WTC11 (cell line): ENCODE measurements around the gene LRRIQ4. TPM values are rescaled to one million over a fixed set of nuclear protein-coding genes. Genes with fewer than 3 reads are reported as not detected.

Experiments
- ATAC-seq: fragments of 200-7000 bp; cut with Tn5 transposase; 2 replicates; pipeline ENCODE4 v1.10.0; 2021; ENCODE audit warnings: mild to moderate bottlenecking, moderate library complexity
- Bru-seq: library from RNA; stranded (reverse); fragments of 400-500 nt; gene quantifications from one replicate; lab custom pipeline; 2021; lab: Mats Ljungman, UMichigan
- CTCF ChIA-PET: fragments of 300-600 bp; sonication (Branson Sonifier 250); formaldehyde crosslinking; loops from one replicate; lab custom pipeline; 2021; ENCODE audit warnings: antibody characterized with exemption; lab: Charles Lee
- POLR2A ChIA-PET: fragments of 350-600 bp; sonication (Branson Sonifier 250); formaldehyde crosslinking; loops from one replicate; lab custom pipeline; 2021; ENCODE audit warnings: antibody characterized with exemption; lab: Charles Lee
- DNase-seq: peaks from one replicate; pipeline ENCODE4 v3.0.0; 2021; ENCODE audit warnings: low spot score
- H3K27ac Mint-ChIP-seq: 2 replicates; pipeline ENCODE4 v1.8.0; 2021; ENCODE audit warnings: mixed read lengths
- H3K27me3 Mint-ChIP-seq: 2 replicates; pipeline ENCODE4 v1.8.0; 2021; ENCODE audit warnings: low read depth, mild to moderate bottlenecking, moderate library complexity, mixed read lengths
- H3K36me3 Mint-ChIP-seq: 2 replicates; pipeline ENCODE4 v1.8.0; 2021; ENCODE audit warnings: mixed read lengths
- H3K4me1 Mint-ChIP-seq: 2 replicates; pipeline ENCODE4 v1.8.0; 2022; ENCODE audit warnings: mixed read lengths
- H3K4me3 Mint-ChIP-seq: 2 replicates; pipeline ENCODE4 v1.8.0; 2021; ENCODE audit warnings: mild to moderate bottlenecking, moderate library complexity, mixed read lengths
- H3K9me3 Mint-ChIP-seq: 2 replicates; pipeline ENCODE4 v1.8.0; 2021; ENCODE audit warnings: mixed read lengths
- ATF1 ChIP-seq: sonication (generic); formaldehyde crosslinking; IDR thresholded peaks from 2 replicates; pipeline ENCODE4 v1.8.1; 2023; ENCODE audit warnings: mild to moderate bottlenecking, moderate library complexity, missing genetic modification reagents
- ETV6 ChIP-seq: sonication (generic); formaldehyde crosslinking; IDR thresholded peaks from 2 replicates; pipeline ENCODE4 v1.8.1; 2022; ENCODE audit warnings: mild to moderate bottlenecking, missing genetic modification reagents
- IRF2 ChIP-seq: sonication (generic); formaldehyde crosslinking; IDR thresholded peaks from 2 replicates; pipeline ENCODE4 v1.8.0; 2022; ENCODE audit warnings: low read depth, missing genetic modification reagents, borderline replicate concordance
- NFYB ChIP-seq: sonication (generic); formaldehyde crosslinking; conservative IDR thresholded peaks from 2 replicates; pipeline ENCODE4 v1.8.0; 2022; ENCODE audit warnings: low read depth, missing genetic modification reagents
- RELA ChIP-seq: sonication (generic); formaldehyde crosslinking; IDR thresholded peaks from 2 replicates; pipeline ENCODE4 v1.8.1; 2022; ENCODE audit warnings: missing genetic modification reagents, mild to moderate bottlenecking, borderline replicate concordance
- SP1 ChIP-seq: sonication (generic); formaldehyde crosslinking; conservative IDR thresholded peaks from 2 replicates; pipeline ENCODE4 v1.8.1; 2022; ENCODE audit warnings: missing genetic modification reagents
- TP53 ChIP-seq: sonication (generic); formaldehyde crosslinking; IDR thresholded peaks from 2 replicates; pipeline ENCODE4 v1.8.1; 2023; ENCODE audit warnings: mild to moderate bottlenecking, missing genetic modification reagents
- ZNF138 ChIP-seq: sonication (generic); formaldehyde crosslinking; conservative IDR thresholded peaks from 2 replicates; pipeline ENCODE4 v1.8.1; 2022; ENCODE audit warnings: mild to moderate bottlenecking, moderate library complexity, missing genetic modification reagents
- ZNF416 ChIP-seq: fragments of 250-450 bp; sonication (Bioruptor Pico); IDR thresholded peaks from 2 replicates; pipeline ENCODE4 v1.9.0; 2021; ENCODE audit warnings: mild to moderate bottlenecking, inconsistent platforms
- long read RNA-seq, 3 experiments: library from RNA in 1 of 3; library from capped mRNA in 1 of 3; library from polyadenylated mRNA in 1 of 3; unstranded in 2 of 3; stranded (forward) in 1 of 3; transcript quantifications; one replicate each; pipeline ENCODE4 v2.0.0, GENCODE V29; 2021
- total RNA-seq: library from RNA; stranded (reverse); gene quantifications from 3 replicates; pipeline ENCODE4 v1.2.3, GENCODE V29; 2021
- TF ChIP-seq, protein P1 (sequence below): fragments of 250-450 bp; sonication (Bioruptor Pico); conservative IDR thresholded peaks from 2 replicates; pipeline ENCODE4 v1.9.0; 2021; ENCODE audit warnings: mild to moderate bottlenecking
- TF ChIP-seq, protein P2 (sequence below): sonication (generic); formaldehyde crosslinking; conservative IDR thresholded peaks from 2 replicates; pipeline ENCODE4 v1.8.1; 2023; ENCODE audit warnings: mild to moderate bottlenecking, low read depth, missing genetic modification reagents, moderate library complexity
- TF ChIP-seq, protein P3 (sequence below): sonication (generic); formaldehyde crosslinking; IDR thresholded peaks from 2 replicates; pipeline ENCODE4 v1.8.0; 2022; ENCODE audit warnings: mild to moderate bottlenecking, missing genetic modification reagents
- TF ChIP-seq, protein P4 (sequence below): sonication (generic); formaldehyde crosslinking; IDR thresholded peaks from 2 replicates; pipeline ENCODE4 v1.8.1; 2023; ENCODE audit warnings: mild to moderate bottlenecking, missing genetic modification reagents
- TF ChIP-seq, protein P5 (sequence below): sonication (generic); formaldehyde crosslinking; IDR thresholded peaks from 2 replicates; pipeline ENCODE4 v1.8.1; 2023; ENCODE audit warnings: mild to moderate bottlenecking, moderate library complexity, missing genetic modification reagents
- TF ChIP-seq, protein P6 (sequence below): sonication (generic); formaldehyde crosslinking; IDR thresholded peaks from 2 replicates; pipeline ENCODE4 v1.8.0; 2023; ENCODE audit warnings: missing genetic modification reagents, mild to moderate bottlenecking, borderline replicate concordance
- TF ChIP-seq, protein P7 (sequence below): sonication (generic); formaldehyde crosslinking; IDR thresholded peaks from 2 replicates; pipeline ENCODE4 v1.8.1; 2023; ENCODE audit warnings: mild to moderate bottlenecking, missing genetic modification reagents, moderate library complexity
- TF ChIP-seq, protein P8 (sequence below): sonication (generic); formaldehyde crosslinking; IDR thresholded peaks from 2 replicates; pipeline ENCODE4 v1.8.0; 2023; ENCODE audit warnings: mild to moderate bottlenecking, missing genetic modification reagents

LRRIQ4 gene
- total RNA-seq (0.09 to 0.34 TPM (median 0.18 TPM) in 3 replicates), Bru-seq, nascent RNA (percentile 26 among the genes with signal in this experiment)
- long read RNA-seq, experiment 1, partial matches to known transcripts: 0 of 1 reads
- long read RNA-seq, experiment 1, other reads (novel, unspliced or antisense): 1 of 1 reads
- long read RNA-seq, experiment 2: 0 reads
- long read RNA-seq, experiment 3: 0 reads

DNA sequence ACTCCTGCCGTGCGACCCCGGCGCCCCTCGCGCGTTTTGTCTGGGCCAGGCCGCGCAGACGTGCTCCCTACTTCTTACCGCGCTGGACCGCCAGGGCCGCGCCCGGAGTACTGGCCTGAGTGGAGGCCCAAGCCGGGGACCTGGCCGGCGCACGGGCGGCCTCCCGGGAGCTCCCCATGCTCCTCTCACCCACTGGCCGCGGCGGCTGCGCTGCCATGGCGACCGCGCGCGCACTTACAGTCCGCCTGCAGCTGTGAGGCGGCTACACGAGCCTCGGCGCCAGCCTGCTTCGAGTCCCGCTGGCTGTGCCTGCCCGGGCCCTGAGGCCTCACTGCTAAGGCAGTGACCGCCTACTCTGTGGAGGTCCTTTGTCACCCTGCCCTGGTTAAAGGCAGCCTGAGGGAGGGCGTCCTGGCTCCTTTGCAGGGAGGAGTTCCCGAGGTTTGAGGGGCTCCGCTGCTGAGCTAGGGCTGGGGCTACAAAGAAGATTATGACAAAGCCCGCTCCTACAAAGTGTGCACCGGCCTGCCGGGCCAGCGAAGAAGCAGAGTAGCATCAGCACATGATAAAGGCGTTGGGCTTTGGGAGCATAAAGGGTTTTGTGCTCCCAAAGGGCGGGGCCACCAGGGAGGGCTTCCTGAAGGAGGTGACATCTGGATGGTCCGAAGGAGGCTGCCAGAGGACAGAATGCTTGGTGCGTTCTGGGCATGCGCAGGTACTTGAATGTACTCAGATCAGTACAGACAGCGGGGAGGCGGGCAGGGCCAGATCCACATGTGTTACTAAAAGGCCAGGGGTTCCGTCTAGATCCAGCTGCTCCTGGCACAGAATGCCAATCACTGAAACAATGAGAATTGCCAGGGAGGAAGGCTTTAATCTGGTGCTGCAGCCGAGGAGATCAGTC, at the start of gene LRRIQ4, which contains the start of gene LRRC34:
LRRIQ4 (plus strand) TSS at position 539 of the 904 bp plus-strand sequence. CDS start 9,052 bp downstream, outside the sequence.
LRRC34 (minus strand) TSS at position 573 of the 904 bp plus-strand sequence; CDS start at position 217, 356 bp downstream.
- peak within 1 kb of the TSS; percentile 6; the same call in 1 of the 2 replicates for H3K27ac Mint-ChIP-seq
- ATAC-seq (peak; percentile 81), DNase-seq (peak; percentile 84)
- ChIA-PET CTCF (interaction anchor here (0.6 to 1.3 kb wide), 3 partner anchors 41 to 392 kb away, joined by 3 read pairs; no protein-coding TSS in a partner anchor), POLR2A (interaction anchor here (0.5 to 1.3 kb wide), 4 partner anchors 12 to 211 kb away, joined by 3 read pairs; partner anchors contain the start of gene ACTRT3)
- peaks cover 34% of the 10 kb centered on the region for H3K4me1 Mint-ChIP-seq
- peak within 1 kb of the TSS; percentile 75 for H3K4me3 Mint-ChIP-seq
- peaks cover 16% of the 10 kb centered on the region for H3K9me3 Mint-ChIP-seq
- peaks cover 11% of the 10 kb centered on the region for H3K36me3 Mint-ChIP-seq
- H3K27me3 Mint-ChIP-seq: peaks cover 45% of the 10 kb centered on the region
- TF ChIP-seq, protein P1, sequence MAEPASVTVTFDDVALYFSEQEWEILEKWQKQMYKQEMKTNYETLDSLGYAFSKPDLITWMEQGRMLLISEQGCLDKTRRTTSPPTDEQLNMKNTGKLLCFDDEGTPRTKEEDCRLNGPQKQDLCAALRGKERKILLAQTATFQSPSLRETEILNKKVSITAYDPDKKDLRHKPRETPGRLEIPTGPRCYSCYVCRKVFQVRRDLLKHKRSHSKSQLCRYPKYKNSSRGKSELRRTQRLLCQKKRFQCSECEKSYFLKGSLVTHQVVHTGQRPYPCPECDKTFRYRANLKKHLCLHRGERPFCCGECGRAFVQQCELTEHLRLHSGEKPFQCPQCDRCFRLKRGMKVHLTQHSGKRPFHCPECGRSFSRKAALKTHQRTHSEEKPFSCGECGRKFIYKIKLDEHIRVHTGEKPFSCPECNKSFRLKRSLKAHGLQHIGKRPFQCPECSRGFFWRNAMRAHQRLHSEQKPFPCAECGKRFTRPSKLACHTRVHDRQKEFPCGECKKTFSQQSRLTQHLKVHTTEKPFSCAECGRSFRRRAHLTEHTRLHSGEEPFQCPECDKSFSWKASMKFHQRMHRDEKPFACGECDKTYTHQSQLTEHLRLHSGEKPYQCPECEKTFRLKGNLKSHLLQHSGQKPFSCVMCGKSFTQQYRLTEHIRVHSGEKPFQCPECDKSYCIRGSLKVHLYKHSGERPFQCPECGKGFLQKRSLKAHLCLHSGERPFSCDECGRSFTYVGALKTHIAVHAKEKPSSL (CRISPR knock-in tag): no peak
- TF ChIP-seq, protein P2, sequence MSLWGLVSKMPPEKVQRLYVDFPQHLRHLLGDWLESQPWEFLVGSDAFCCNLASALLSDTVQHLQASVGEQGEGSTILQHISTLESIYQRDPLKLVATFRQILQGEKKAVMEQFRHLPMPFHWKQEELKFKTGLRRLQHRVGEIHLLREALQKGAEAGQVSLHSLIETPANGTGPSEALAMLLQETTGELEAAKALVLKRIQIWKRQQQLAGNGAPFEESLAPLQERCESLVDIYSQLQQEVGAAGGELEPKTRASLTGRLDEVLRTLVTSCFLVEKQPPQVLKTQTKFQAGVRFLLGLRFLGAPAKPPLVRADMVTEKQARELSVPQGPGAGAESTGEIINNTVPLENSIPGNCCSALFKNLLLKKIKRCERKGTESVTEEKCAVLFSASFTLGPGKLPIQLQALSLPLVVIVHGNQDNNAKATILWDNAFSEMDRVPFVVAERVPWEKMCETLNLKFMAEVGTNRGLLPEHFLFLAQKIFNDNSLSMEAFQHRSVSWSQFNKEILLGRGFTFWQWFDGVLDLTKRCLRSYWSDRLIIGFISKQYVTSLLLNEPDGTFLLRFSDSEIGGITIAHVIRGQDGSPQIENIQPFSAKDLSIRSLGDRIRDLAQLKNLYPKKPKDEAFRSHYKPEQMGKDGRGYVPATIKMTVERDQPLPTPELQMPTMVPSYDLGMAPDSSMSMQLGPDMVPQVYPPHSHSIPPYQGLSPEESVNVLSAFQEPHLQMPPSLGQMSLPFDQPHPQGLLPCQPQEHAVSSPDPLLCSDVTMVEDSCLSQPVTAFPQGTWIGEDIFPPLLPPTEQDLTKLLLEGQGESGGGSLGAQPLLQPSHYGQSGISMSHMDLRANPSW (CRISPR knock-in tag): no peak
- 0 out of 2 replicates have a peak, but pooled peaks have one; percentile 56 for TF ChIP-seq RELA
- TF ChIP-seq, protein P3, sequence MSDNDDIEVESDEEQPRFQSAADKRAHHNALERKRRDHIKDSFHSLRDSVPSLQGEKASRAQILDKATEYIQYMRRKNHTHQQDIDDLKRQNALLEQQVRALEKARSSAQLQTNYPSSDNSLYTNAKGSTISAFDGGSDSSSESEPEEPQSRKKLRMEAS (CRISPR knock-in tag): peak; percentile 78
- TF ChIP-seq ATF1 (CRISPR knock-in tag): no peak
- TF ChIP-seq IRF2 (CRISPR knock-in tag): no peak
- no peak for TF ChIP-seq ZNF416 (CRISPR knock-in tag)
- TF ChIP-seq NFYB (CRISPR knock-in tag): no peak
- 0 out of 2 replicates have a peak, but pooled peaks have one; percentile 34 for TF ChIP-seq TP53 (CRISPR knock-in tag)
- TF ChIP-seq, protein P4, sequence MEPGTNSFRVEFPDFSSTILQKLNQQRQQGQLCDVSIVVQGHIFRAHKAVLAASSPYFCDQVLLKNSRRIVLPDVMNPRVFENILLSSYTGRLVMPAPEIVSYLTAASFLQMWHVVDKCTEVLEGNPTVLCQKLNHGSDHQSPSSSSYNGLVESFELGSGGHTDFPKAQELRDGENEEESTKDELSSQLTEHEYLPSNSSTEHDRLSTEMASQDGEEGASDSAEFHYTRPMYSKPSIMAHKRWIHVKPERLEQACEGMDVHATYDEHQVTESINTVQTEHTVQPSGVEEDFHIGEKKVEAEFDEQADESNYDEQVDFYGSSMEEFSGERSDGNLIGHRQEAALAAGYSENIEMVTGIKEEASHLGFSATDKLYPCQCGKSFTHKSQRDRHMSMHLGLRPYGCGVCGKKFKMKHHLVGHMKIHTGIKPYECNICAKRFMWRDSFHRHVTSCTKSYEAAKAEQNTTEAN (CRISPR knock-in tag): 0 out of 2 replicates have a peak, but pooled peaks have one; percentile 60
- TF ChIP-seq, protein P5, sequence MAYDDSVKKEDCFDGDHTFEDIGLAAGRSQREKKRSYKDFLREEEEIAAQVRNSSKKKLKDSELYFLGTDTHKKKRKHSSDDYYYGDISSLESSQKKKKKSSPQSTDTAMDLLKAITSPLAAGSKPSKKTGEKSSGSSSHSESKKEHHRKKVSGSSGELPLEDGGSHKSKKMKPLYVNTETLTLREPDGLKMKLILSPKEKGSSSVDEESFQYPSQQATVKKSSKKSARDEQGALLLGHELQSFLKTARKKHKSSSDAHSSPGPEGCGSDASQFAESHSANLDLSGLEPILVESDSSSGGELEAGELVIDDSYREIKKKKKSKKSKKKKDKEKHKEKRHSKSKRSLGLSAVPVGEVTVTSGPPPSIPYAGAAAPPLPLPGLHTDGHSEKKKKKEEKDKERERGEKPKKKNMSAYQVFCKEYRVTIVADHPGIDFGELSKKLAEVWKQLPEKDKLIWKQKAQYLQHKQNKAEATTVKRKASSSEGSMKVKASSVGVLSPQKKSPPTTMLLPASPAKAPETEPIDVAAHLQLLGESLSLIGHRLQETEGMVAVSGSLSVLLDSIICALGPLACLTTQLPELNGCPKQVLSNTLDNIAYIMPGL (CRISPR knock-in tag): peak; percentile 71; the same call in 1 of the 2 replicates
- TF ChIP-seq, protein P6, sequence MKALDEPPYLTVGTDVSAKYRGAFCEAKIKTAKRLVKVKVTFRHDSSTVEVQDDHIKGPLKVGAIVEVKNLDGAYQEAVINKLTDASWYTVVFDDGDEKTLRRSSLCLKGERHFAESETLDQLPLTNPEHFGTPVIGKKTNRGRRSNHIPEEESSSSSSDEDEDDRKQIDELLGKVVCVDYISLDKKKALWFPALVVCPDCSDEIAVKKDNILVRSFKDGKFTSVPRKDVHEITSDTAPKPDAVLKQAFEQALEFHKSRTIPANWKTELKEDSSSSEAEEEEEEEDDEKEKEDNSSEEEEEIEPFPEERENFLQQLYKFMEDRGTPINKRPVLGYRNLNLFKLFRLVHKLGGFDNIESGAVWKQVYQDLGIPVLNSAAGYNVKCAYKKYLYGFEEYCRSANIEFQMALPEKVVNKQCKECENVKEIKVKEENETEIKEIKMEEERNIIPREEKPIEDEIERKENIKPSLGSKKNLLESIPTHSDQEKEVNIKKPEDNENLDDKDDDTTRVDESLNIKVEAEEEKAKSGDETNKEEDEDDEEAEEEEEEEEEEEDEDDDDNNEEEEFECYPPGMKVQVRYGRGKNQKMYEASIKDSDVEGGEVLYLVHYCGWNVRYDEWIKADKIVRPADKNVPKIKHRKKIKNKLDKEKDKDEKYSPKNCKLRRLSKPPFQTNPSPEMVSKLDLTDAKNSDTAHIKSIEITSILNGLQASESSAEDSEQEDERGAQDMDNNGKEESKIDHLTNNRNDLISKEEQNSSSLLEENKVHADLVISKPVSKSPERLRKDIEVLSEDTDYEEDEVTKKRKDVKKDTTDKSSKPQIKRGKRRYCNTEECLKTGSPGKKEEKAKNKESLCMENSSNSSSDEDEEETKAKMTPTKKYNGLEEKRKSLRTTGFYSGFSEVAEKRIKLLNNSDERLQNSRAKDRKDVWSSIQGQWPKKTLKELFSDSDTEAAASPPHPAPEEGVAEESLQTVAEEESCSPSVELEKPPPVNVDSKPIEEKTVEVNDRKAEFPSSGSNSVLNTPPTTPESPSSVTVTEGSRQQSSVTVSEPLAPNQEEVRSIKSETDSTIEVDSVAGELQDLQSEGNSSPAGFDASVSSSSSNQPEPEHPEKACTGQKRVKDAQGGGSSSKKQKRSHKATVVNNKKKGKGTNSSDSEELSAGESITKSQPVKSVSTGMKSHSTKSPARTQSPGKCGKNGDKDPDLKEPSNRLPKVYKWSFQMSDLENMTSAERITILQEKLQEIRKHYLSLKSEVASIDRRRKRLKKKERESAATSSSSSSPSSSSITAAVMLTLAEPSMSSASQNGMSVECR (CRISPR knock-in tag): no peak
- TF ChIP-seq ZNF138 (CRISPR knock-in tag): peak; percentile 78; the same call in 1 of the 2 replicates
- TF ChIP-seq, protein P7, sequence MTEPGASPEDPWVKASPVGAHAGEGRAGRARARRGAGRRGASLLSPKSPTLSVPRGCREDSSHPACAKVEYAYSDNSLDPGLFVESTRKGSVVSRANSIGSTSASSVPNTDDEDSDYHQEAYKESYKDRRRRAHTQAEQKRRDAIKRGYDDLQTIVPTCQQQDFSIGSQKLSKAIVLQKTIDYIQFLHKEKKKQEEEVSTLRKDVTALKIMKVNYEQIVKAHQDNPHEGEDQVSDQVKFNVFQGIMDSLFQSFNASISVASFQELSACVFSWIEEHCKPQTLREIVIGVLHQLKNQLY (CRISPR knock-in tag): no peak
- TF ChIP-seq, protein P8, sequence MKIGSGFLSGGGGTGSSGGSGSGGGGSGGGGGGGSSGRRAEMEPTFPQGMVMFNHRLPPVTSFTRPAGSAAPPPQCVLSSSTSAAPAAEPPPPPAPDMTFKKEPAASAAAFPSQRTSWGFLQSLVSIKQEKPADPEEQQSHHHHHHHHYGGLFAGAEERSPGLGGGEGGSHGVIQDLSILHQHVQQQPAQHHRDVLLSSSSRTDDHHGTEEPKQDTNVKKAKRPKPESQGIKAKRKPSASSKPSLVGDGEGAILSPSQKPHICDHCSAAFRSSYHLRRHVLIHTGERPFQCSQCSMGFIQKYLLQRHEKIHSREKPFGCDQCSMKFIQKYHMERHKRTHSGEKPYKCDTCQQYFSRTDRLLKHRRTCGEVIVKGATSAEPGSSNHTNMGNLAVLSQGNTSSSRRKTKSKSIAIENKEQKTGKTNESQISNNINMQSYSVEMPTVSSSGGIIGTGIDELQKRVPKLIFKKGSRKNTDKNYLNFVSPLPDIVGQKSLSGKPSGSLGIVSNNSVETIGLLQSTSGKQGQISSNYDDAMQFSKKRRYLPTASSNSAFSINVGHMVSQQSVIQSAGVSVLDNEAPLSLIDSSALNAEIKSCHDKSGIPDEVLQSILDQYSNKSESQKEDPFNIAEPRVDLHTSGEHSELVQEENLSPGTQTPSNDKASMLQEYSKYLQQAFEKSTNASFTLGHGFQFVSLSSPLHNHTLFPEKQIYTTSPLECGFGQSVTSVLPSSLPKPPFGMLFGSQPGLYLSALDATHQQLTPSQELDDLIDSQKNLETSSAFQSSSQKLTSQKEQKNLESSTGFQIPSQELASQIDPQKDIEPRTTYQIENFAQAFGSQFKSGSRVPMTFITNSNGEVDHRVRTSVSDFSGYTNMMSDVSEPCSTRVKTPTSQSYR (CRISPR knock-in tag): no peak
- TF ChIP-seq SP1: peak; percentile 38; the same call in 1 of the 2 replicates
- peak; percentile 88 for TF ChIP-seq ETV6 (CRISPR knock-in tag)
